HG03045 (cell line): ENCODE measurements around the gene LYZ.
"Not testable (repeated sequence)": the region's sequence is repeated elsewhere in the genome, so short reads cannot be mapped to it uniquely, and the experiment has no call there.

Experiments used
- ATAC-seq: cut with Tn5 transposase; IDR thresholded peaks from one replicate; pipeline ENCODE4 v1.9.1; 2021; ENCODE audit warnings: mild to moderate bottlenecking, moderate library complexity; ENCODE audit not compliant: unreplicated experiment

LYZ gene

GRCh38 chr12:69348162-69348938 is at the start of gene LYZ:
Gene LYZ (plus strand): TSS chr12:69348381. CDS start chr12:69348409, 28 bp downstream.
- ATAC-seq, result no peak

- ATAC-seq, result no peak
Observed at GRCh38 chr12:69298947-69299346, 49.2 kb upstream of the LYZ start.

- ATAC-seq, result no peak
Observed at GRCh38 chr12:69304284-69304683, 43.9 kb upstream of the LYZ start.

GRCh38 chr12:69309461-69309860 is 38.7 kb upstream of the LYZ start:
- no peak for ATAC-seq

- ATAC-seq, result no peak
Observed at GRCh38 chr12:69313209-69313608, 35.0 kb upstream of the LYZ start.

- ATAC-seq, result not testable (repeated sequence)
Observed at GRCh38 chr12:69316784-69317183, 31.4 kb upstream of the LYZ start.

GRCh38 chr12:69317233-69317632 is 30.9 kb upstream of the LYZ start:
- ATAC-seq, result not testable (repeated sequence)

- ATAC-seq, result no peak
Observed at GRCh38 chr12:69318225-69318624, 30.0 kb upstream of the LYZ start.

GRCh38 chr12:69321351-69321750 is 26.8 kb upstream of the LYZ start:
- no peak for ATAC-seq

GRCh38 chr12:69324797-69325466 is 23.2 kb upstream of the LYZ start:
- peak; percentile 90 for ATAC-seq

- ATAC-seq, result no peak
Observed at GRCh38 chr12:69328426-69328825, 19.8 kb upstream of the LYZ start.

- ATAC-seq, result no peak
Observed at GRCh38 chr12:69329669-69330428, 18.3 kb upstream of the LYZ start.

GRCh38 chr12:69330475-69331473 is 17.4 kb upstream of the LYZ start:
- peak; percentile 87 for ATAC-seq

- no peak for ATAC-seq
Observed at GRCh38 chr12:69331519-69331908, 16.7 kb upstream of the LYZ start.

- ATAC-seq, result no peak
Observed at GRCh38 chr12:69331909-69332684, 16.1 kb upstream of the LYZ start.

- no peak for ATAC-seq
Observed at GRCh38 chr12:69332815-69333358, 15.3 kb upstream of the LYZ start.

GRCh38 chr12:69334158-69334557 is 14.0 kb upstream of the LYZ start:
- no peak for ATAC-seq

- no peak for ATAC-seq
Observed at GRCh38 chr12:69337311-69338090, 10.7 kb upstream of the LYZ start.
